ENCODE results near the gene RBM15B. TPM values are rescaled to one million over a fixed set of nuclear protein-coding genes. Genes with fewer than 3 reads are reported as not detected.

The RBM15B gene
- total and polyA plus RNA-seq, 9 of the 15 experiments (the other 6 are each of a cell fraction or from before 2014, with no cell fraction given): 1.8 to 21.0 (median 10.5) TPM

DNA sequence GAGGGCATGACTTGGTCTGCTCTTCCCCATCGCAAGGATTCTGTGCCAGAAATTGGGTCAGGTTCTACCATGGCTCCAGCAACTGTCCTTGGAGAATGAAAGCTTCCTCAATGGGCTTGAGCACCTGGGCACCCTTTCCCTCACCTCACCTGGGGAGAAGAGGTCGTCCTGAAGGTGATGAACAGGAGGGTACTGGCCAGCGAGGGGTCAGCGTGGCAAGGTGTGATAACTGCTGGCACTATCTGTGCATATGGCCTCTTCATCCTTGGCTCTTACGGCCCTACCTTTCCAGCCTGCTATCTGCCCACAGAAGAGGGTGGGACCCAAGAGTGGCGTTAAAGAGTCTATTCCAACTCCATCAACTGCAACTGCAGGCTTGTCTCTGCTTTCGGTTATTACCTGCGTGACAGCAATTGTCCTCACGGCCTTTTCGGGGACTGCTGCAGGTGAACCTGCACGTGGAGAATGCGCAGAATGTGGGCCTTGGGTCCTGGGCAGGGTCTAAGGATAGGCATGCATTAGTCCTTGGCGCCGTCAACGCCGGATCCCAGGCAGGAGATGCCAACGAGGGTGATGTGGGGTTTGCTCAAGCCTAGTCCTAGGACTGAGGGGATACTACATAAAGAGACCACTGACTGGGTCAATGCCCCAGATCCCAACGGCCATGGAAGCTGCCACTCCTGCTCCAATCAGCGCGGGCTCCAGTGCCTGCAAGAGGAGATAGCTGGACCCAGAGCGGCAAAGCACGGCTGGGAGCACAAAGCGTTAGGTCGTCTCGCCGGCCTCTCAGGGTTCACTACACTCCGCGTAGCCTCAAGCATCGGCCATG, 625 bp upstream of the RBM15B start (continued):
- TF ChIP-seq, protein P1, sequence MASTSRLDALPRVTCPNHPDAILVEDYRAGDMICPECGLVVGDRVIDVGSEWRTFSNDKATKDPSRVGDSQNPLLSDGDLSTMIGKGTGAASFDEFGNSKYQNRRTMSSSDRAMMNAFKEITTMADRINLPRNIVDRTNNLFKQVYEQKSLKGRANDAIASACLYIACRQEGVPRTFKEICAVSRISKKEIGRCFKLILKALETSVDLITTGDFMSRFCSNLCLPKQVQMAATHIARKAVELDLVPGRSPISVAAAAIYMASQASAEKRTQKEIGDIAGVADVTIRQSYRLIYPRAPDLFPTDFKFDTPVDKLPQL (IDR thresholded peaks at IDR 0.05; ENCODE audit: extremely low read depth, insufficient read length): no peak
- no peak for TF ChIP-seq CBFB (CRISPR knock-in tag; IDR thresholded peaks at IDR 0.05)
- TF ChIP-seq JUN (IDR thresholded peaks at IDR 0.05; ENCODE audit: borderline replicate concordance, low read depth, low read length): no peak
- no peak for TF ChIP-seq JUN (CRISPR knock-in tag; IDR thresholded peaks at IDR 0.05; ENCODE audit: borderline replicate concordance)
- no peak for TF ChIP-seq NFRKB (IDR thresholded peaks at IDR 0.05; ENCODE audit: low read depth)
- TF ChIP-seq ZNF239 (CRISPR knock-in tag; IDR thresholded peaks at IDR 0.05): no peak
- no peak for TF ChIP-seq ATF4 (CRISPR knock-in tag; IDR thresholded peaks at IDR 0.05)
- no peak for TF ChIP-seq MYC (IDR thresholded peaks at IDR 0.05; ENCODE audit: low read depth, low read length)
- TF ChIP-seq MYC (CRISPR knock-in tag; IDR thresholded peaks at IDR 0.05; ENCODE audit: borderline replicate concordance, low read depth): no peak
- TF ChIP-seq ZNF507 (tag; conservative IDR thresholded peaks at IDR 0.05): no peak
- peak; percentile 20 to 50; a peak in 2 of 4 replicates for TF ChIP-seq NRF1 (conservative IDR thresholded peaks at IDR 0.05 in 1 of 2, IDR thresholded peaks at IDR 0.05 in 1 of 2)
- TF ChIP-seq GATAD2A (IDR thresholded peaks at IDR 0.05): no peak
- no peak for TF ChIP-seq SPI1 (IDR thresholded peaks at IDR 0.05; ENCODE audit: borderline replicate concordance, low read depth, low read length)
- no peak for TF ChIP-seq LARP7 (IDR thresholded peaks at IDR 0.05)
- TF ChIP-seq CBFA2T2 (conservative IDR thresholded peaks at IDR 0.05): no peak
- peak; percentile 30; the same call in 1 of the 2 replicates for TF ChIP-seq MGA (IDR thresholded peaks at IDR 0.05)

Measured in K562 (cell line).